HG03280 (cell line): ENCODE measurements around the gene EEPD1.

Experiments
- ATAC-seq: cut with Tn5 transposase; IDR thresholded peaks from one replicate; pipeline ENCODE4 v1.9.1; 2021; ENCODE audit warnings: mild to moderate bottlenecking, moderate library complexity; ENCODE audit not compliant: unreplicated experiment

EEPD1 gene

GRCh38 chr7:36296284-36296683 lies 143.2 kb downstream of the EEPD1 start:
- ATAC-seq: no peak

- ATAC-seq: no peak
Observed at GRCh38 chr7:36297364-36298009, 144.4 kb downstream of the EEPD1 start.

GRCh38 chr7:36298106-36298505 lies 145.1 kb downstream of the EEPD1 start:
- no peak for ATAC-seq

GRCh38 chr7:36299223-36299774 lies 146.2 kb downstream of the EEPD1 start:
- ATAC-seq: no peak

GRCh38 chr7:36299823-36300341 lies 146.8 kb downstream of the EEPD1 start:
- ATAC-seq: no peak

GRCh38 chr7:36300696-36301350 lies 147.8 kb downstream of the EEPD1 start:
- no peak for ATAC-seq

- ATAC-seq: no peak
Observed at GRCh38 chr7:36301914-36302771, 149.1 kb downstream of the EEPD1 start.

- ATAC-seq: no peak
Observed at GRCh38 chr7:36303202-36304098, 150.4 kb downstream of the EEPD1 start.

GRCh38 chr7:36304099-36304425 lies 151.0 kb downstream of the EEPD1 start:
- no peak for ATAC-seq

- no peak for ATAC-seq
Observed at GRCh38 chr7:36305226-36305625, 152.2 kb downstream of the EEPD1 start.

GRCh38 chr7:36305648-36306047 lies 152.6 kb downstream of the EEPD1 start:
- ATAC-seq: no peak

GRCh38 chr7:36306222-36306621 lies 153.2 kb downstream of the EEPD1 start:
- ATAC-seq: no peak

GRCh38 chr7:36306722-36307121 lies 153.7 kb downstream of the EEPD1 start:
- ATAC-seq: no peak

GRCh38 chr7:36308031-36308430 lies 155.0 kb downstream of the EEPD1 start:
- ATAC-seq: no peak

GRCh38 chr7:36309301-36309700 lies 156.2 kb downstream of the EEPD1 start:
- no peak for ATAC-seq

GRCh38 chr7:36309716-36310115 lies 156.7 kb downstream of the EEPD1 start:
- no peak for ATAC-seq

GRCh38 chr7:36310897-36311296 lies 157.8 kb downstream of the EEPD1 start:
- ATAC-seq: no peak

GRCh38 chr7:36311539-36311938 lies 158.5 kb downstream of the EEPD1 start:
- no peak for ATAC-seq

- no peak for ATAC-seq
Observed at GRCh38 chr7:36312064-36312914, 159.2 kb downstream of the EEPD1 start.
